Stimulated activated CD4-positive, alpha-beta T cell treated with anti-CD3 and anti-CD28 coated beads, Interleukin-4, amount 100 ng/mL, for 4 hours (primary cell): ENCODE measurements around the gene EPB41L5.
"Not testable (repeated sequence)": the region's sequence is repeated elsewhere in the genome, so short reads cannot be mapped to it uniquely, and the experiment has no call there.

Experiments
- DNase-seq, 2 experiments: peaks; one replicate each; pipeline ENCODE4 v3.0.0-alpha.2; 2020

Gene EPB41L5

GRCh38 chr2:120032297-120032696 is 19.4 kb downstream of the EPB41L5 start:
- DNase-seq, result no peak

DNA sequence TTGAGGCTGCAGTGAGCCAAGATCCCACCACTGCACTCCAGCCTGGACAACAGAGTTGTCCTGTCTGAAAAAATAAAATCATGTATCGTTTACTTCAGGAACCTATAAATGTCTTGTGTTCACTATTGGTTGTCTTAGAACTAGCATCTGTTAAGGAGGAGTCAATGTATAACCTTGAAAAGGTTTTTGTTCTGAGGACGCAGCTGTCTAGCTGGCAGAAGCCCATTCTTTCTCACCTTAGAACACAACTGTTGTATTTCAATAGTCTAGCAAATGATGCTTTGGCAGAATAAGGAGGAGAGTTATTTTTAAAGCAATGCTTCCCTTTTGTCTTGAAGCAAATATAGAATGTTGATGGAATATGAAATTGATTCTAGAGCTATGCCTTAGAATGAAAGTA is 21.1 kb downstream of the EPB41L5 start:
- DNase-seq, result no peak

DNA sequence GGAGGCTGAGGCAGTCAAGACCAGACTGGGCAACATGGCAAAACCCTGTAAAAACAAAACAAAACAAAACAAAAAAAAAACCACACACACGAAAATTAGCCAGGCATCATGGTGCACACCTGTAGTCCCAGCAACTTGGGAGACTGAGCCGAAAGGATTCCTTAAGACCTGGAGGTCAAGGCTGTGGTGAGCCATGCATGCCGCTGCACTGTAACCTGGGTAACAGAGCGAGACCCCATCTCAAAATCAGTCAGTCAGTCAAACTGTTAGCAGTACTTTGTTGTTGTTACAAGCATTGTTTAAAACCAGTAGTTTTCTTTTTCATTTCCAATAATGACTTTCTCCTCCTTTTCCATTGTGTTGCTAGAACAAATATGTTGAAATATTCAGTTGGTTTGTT is 21.7 kb downstream of the EPB41L5 start:
- no peak for DNase-seq

GRCh38 chr2:120036145-120036544 is 23.3 kb downstream of the EPB41L5 start:
- no peak for DNase-seq

- no peak for DNase-seq
Measured at GRCh38 chr2:120037995-120038541, 25.2 kb downstream of the EPB41L5 start.

DNA sequence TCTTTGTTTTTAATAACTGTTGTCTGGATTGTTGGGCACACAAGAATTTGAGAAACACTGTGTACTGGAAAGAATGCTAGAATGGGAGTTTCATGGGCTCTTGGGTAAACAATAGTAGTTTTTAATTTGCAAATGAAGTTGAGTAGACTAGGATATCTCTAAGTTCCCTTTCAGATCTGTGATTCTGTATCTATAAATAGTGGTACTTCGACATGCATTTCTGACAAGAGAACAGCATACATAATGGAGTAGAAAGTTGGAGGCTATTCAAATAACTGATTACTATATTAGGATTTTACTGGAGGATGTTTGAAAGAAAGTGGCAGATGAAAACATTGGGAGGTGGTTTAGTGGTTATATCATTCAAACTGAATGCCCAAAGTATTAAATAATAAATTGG is 29.5 kb downstream of the EPB41L5 start:
- DNase-seq, result no peak

- no peak for DNase-seq
Measured at GRCh38 chr2:120044336-120044735, 31.5 kb downstream of the EPB41L5 start.

GRCh38 chr2:120045775-120046174 is 32.9 kb downstream of the EPB41L5 start:
- not testable (repeated sequence) for DNase-seq

DNA sequence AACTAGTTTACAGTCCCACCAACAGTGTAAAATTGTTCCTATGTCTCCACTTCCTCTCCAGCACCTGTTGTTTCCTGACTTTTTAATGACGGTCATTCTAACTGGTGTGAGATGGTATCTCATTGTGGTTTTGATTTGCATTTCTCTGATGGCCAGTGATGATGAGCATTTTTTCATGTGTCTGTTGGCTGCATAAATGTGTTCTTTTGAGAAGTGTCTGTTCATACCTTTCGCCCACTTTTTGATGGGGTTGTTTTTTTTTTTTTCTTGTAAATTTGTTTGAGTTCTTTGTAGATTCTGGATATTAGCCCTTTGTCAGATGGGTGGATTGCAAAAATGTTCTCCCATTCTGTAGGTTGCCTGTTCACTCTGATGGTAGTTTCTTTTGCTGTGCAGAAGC is 33.4 kb downstream of the EPB41L5 start:
- not testable (repeated sequence) for DNase-seq

GRCh38 chr2:120052597-120052996 is 39.7 kb downstream of the EPB41L5 start:
- no peak for DNase-seq

DNA sequence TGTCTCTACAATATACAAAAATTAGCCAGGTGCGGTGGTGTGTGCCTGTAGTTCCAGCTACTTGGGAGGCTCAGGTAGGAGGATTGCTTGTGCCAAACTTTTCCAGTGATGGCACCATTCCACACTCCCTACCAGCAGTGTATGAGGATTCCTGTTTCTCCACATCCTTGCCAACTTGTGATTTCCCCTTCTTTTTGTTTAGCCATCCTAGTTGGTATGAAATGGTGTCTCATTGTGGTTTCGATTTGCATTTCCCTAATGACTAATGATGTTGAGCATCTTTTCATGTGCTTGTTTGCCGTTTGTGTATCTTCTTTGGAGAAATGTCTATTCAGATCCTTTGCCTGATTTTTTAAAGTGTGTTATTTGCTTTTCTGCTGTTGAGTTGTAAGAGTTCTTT is 41.0 kb downstream of the EPB41L5 start:
- no peak for DNase-seq

GRCh38 chr2:120059483-120059882 is 46.6 kb downstream of the EPB41L5 start:
- DNase-seq, result no peak

GRCh38 chr2:120060088-120060623 is 47.3 kb downstream of the EPB41L5 start:
- no peak for DNase-seq

GRCh38 chr2:120064664-120065063 is 51.8 kb downstream of the EPB41L5 start:
- no peak for DNase-seq

- DNase-seq, result no peak
Measured at GRCh38 chr2:120066800-120067547, 54.1 kb downstream of the EPB41L5 start.

GRCh38 chr2:120068040-120068658 is 55.3 kb downstream of the EPB41L5 start:
- DNase-seq, result not testable (repeated sequence)

DNA sequence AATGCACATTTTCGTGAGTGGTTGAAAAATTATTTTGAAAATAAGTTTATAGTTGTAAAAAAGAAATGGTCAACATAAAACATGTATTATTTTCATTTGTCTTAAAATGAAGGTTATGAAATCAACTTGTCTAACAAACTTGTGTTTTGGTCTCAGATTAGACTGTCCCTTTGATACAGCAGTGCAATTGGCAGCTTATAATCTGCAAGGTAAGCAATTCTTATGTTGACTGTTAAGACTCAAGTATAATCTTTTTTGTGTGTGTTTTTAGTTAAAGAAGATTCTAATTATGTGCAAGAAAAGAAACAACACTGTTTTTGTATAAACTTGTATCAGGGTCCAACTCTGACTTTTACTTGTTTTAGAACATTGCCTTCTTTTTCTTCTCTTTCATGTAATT is 62.7 kb downstream of the EPB41L5 start:
- no peak for DNase-seq

- no peak for DNase-seq
Measured at GRCh38 chr2:120077896-120078295, 65.0 kb downstream of the EPB41L5 start.

DNA sequence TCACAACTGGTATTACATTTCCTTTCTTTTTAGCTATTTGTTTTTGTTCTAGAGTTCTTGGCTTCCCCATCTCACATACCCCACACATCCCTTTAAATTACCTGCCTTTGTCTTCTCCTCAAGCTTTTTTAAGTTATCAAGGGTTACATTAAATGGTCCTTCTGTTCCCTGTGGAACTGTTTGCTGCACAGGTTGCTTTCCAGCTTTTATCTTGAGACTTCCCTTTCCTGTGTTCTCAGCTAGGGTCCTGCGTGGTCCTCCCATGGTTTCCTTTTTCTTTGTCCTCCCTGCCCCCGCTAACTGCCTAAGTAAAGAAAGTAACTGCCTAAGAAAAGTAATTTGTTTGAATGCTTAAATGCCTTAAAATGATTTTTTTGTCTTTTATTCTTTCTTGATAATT is 66.8 kb downstream of the EPB41L5 start:
- no peak for DNase-seq

- no peak for DNase-seq
Measured at GRCh38 chr2:120091436-120091835, 78.6 kb downstream of the EPB41L5 start.

- no peak for DNase-seq
Measured at GRCh38 chr2:120094795-120095194, 81.9 kb downstream of the EPB41L5 start.

GRCh38 chr2:120100627-120101026 is 87.8 kb downstream of the EPB41L5 start:
- no peak for DNase-seq

GRCh38 chr2:120103723-120104467 is 91.0 kb downstream of the EPB41L5 start:
- DNase-seq, result no peak
